Loucy (cell line): Measurements from ENCODE around the gene ZBTB20.

ENCODE experiments used
- CTCF ChIP-seq: fragments of 200-600 bp; sonication (generic); conservative IDR thresholded peaks from 2 replicates; pipeline ENCODE4 v1.5.1; 2014; ENCODE audit warnings: mild to moderate bottlenecking, antibody characterized with exemption, low read length
- EZH2phosphoT487 ChIP-seq: fragments of 200-600 bp; IDR thresholded peaks from 2 replicates; pipeline ENCODE4 v1.6.1; 2018; ENCODE audit warnings: antibody characterized with exemption, mild to moderate bottlenecking, moderate library complexity, borderline replicate concordance

GRCh38 chr3:114502204-114502603, 644.9 kb downstream of the ZBTB20 start:
- TF ChIP-seq CTCF (no peak), EZH2phosphoT487 (no peak)
